ENCODE data around the gene OR2T34. TPM values are rescaled to one million over a fixed set of nuclear protein-coding genes. Genes with fewer than 3 reads are reported as not detected.

Gene OR2T34
- total RNA-seq, 2 donors from 2014 or later, result not detected

DNA sequence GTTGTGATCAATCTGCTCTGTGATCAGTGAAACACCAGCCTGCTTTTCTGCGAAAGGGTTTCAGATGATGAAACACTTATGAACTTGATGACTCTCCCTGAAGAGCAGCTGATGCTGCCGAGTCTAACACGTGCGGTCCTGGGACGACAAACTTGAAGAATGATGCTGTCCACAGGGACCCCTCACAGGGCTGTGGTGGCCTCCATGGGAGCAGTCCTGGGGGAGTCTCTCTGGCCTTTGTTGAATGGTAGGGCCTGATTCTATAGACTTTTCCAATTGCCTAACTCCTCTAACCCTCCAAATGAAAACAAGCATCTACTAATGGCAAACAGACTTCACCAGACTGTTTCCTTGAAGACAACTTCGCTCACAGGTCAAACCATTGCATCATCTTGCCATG is 23.0 kb upstream of the OR2T34 start, which contains the start of gene OR2T10:
Gene OR2T10 (minus strand): TSS at position 112 of the 400 bp plus-strand sequence. CDS start 3,932 bp downstream, outside the sequence.
- no peaks in the 10 kb centered on the region for H3K27me3 Mint-ChIP-seq (ENCODE audit: insufficient read depth)
- H3K27ac ChIP-seq (ENCODE audit: low read depth, low read length), result no peak within 1 kb of the TSS
- no peaks in the 10 kb centered on the region for H3K4me1 Mint-ChIP-seq
- TF ChIP-seq, protein P1, sequence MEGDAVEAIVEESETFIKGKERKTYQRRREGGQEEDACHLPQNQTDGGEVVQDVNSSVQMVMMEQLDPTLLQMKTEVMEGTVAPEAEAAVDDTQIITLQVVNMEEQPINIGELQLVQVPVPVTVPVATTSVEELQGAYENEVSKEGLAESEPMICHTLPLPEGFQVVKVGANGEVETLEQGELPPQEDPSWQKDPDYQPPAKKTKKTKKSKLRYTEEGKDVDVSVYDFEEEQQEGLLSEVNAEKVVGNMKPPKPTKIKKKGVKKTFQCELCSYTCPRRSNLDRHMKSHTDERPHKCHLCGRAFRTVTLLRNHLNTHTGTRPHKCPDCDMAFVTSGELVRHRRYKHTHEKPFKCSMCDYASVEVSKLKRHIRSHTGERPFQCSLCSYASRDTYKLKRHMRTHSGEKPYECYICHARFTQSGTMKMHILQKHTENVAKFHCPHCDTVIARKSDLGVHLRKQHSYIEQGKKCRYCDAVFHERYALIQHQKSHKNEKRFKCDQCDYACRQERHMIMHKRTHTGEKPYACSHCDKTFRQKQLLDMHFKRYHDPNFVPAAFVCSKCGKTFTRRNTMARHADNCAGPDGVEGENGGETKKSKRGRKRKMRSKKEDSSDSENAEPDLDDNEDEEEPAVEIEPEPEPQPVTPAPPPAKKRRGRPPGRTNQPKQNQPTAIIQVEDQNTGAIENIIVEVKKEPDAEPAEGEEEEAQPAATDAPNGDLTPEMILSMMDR (conservative IDR thresholded peaks at IDR 0.05), result no peak
- H3K4me3 ChIP-seq (ENCODE audit: low read length), result no peak within 1 kb of the TSS
- H3K36me3 ChIP-seq (ENCODE audit: control insufficient read depth, insufficient read depth, low read length), result no peaks in the 10 kb centered on the region
- H3K9me3 ChIP-seq (ENCODE audit: control insufficient read depth, low read length), result peaks cover 79% of the 10 kb centered on the region
- H3K4me3 Mint-ChIP-seq, result no peak within 1 kb of the TSS
- no peaks in the 10 kb centered on the region for H3K4me1 ChIP-seq (ENCODE audit: control insufficient read depth, insufficient read depth, low read length)
- H3K36me3 Mint-ChIP-seq (ENCODE audit: low read depth), result no peaks in the 10 kb centered on the region
- H3K9me3 Mint-ChIP-seq, result peaks cover 77% of the 10 kb centered on the region
- H3K27ac Mint-ChIP-seq, result no peak within 1 kb of the TSS
- no peaks in the 10 kb centered on the region for H3K27me3 ChIP-seq (ENCODE audit: control insufficient read depth, insufficient read depth, low read length, poor library complexity, severe bottlenecking)
- WGBS, 2 experiments (ENCODE audit: insufficient coverage in 1 of 2, insufficient read length in 1 of 2), result 83 to 93% methylated on average over 5 to 6 of the region's 6 CpGs
- H3K9ac ChIP-seq (ENCODE audit: extremely low read depth, low read length, poor library complexity, severe bottlenecking), result no peak within 1 kb of the TSS
- DNase-seq, result no peak

DNA sequence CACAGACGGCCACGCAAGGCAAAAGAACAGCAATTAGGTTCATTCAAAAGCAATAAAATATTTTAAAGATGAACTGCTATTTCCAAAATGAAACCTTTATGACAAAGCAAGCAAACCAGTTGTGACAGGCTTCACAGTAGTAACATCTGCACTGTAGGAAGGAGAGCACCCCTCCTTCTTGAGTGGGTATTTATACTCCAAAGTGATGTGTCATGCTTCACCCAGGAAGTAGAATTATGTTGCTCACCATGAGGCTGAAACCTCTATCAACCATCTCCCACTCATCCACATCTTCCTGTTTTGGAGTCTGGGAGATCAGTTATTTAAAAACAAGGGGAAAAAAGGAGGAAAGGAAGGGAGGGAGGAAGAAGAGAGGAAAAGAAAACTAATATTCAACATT is 22.1 kb upstream of the OR2T34 start:
- no peak for DNase-seq
- H3K4me1 Mint-ChIP-seq, result no peaks in the 10 kb centered on the region
- H3K36me3 ChIP-seq (ENCODE audit: control insufficient read depth, insufficient read depth, low read length), result no peaks in the 10 kb centered on the region
- H3K4me3 Mint-ChIP-seq, result no peak overlapping the region
- no peaks in the 10 kb centered on the region for H3K4me1 ChIP-seq (ENCODE audit: control insufficient read depth, insufficient read depth, low read length)
- H3K27me3 ChIP-seq (ENCODE audit: control insufficient read depth, insufficient read depth, low read length, poor library complexity, severe bottlenecking), result no peaks in the 10 kb centered on the region
- peaks cover 76% of the 10 kb centered on the region for H3K9me3 Mint-ChIP-seq
- no peak overlapping the region for H3K27ac Mint-ChIP-seq
- H3K36me3 Mint-ChIP-seq (ENCODE audit: low read depth), result no peaks in the 10 kb centered on the region
- no peak overlapping the region for H3K27ac ChIP-seq (ENCODE audit: low read depth, low read length)
- WGBS, 2 experiments (ENCODE audit: insufficient coverage in 1 of 2, insufficient read length in 1 of 2), result 97% methylated on average over 2 of the region's 2 CpGs; no CpG with 5 or more reads in 1 of the 2 experiments
- H3K9me3 ChIP-seq (ENCODE audit: control insufficient read depth, low read length), result peaks cover 79% of the 10 kb centered on the region
- no peak overlapping the region for H3K9ac ChIP-seq (ENCODE audit: extremely low read depth, low read length, poor library complexity, severe bottlenecking)
- no peak overlapping the region for H3K4me3 ChIP-seq (ENCODE audit: low read length)
- H3K27me3 Mint-ChIP-seq (ENCODE audit: insufficient read depth), result no peaks in the 10 kb centered on the region
- TF ChIP-seq, protein P1 (conservative IDR thresholded peaks at IDR 0.05), result no peak

DNA sequence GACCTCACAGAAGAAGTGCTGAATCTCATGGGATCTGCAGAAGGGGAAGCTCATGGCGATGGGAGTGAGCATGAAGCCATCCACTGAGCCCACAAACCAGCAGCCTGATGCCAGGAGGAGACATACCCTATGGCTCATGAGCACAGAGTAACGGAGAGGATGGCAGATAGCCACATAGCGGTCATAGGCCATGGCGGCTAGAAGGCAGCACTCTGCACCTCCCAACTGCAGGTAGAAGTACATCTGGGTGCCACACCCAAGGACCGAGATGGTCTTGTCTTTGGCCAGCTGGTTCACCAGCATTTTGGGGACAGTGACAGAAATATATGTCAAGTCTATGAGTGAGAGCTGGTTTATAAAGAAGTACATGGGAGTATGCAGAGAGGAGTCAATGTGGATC is 18.7 kb upstream of the OR2T34 start:
- Mint-ChIP-seq H3K9me3 (peaks cover 81% of the 10 kb centered on the region), H3K4me3 (no peak overlapping the region), H3K27ac (no peak overlapping the region), H3K4me1 (no peaks in the 10 kb centered on the region), H3K36me3 (ENCODE audit: low read depth) (no peaks in the 10 kb centered on the region), H3K27me3 (ENCODE audit: insufficient read depth) (no peaks in the 10 kb centered on the region)
- no peak for DNase-seq
- Histone ChIP-seq H3K9ac (ENCODE audit: extremely low read depth, low read length, poor library complexity, severe bottlenecking) (no peak overlapping the region), H3K36me3 (ENCODE audit: control insufficient read depth, insufficient read depth, low read length) (no peaks in the 10 kb centered on the region), H3K4me1 (ENCODE audit: control insufficient read depth, insufficient read depth, low read length) (no peaks in the 10 kb centered on the region), H3K9me3 (ENCODE audit: control insufficient read depth, low read length) (peaks cover 88% of the 10 kb centered on the region), H3K27me3 (ENCODE audit: control insufficient read depth, insufficient read depth, low read length, poor library complexity, severe bottlenecking) (no peaks in the 10 kb centered on the region), H3K27ac (ENCODE audit: low read depth, low read length) (no peak overlapping the region), H3K4me3 (ENCODE audit: low read length) (no peak overlapping the region)
- TF ChIP-seq, protein P1 (conservative IDR thresholded peaks at IDR 0.05), result no peak
- WGBS, 2 experiments (ENCODE audit: insufficient coverage in 1 of 2, insufficient read length in 1 of 2), result 66 to 68% methylated on average over 5 of the region's 5 CpGs
